ENCODE data around the gene GINS1. TPM values are rescaled to one million over a fixed set of nuclear protein-coding genes. Genes with fewer than 3 reads are reported as not detected.

Gene GINS1
- total RNA-seq, 1 experiment from 2014 or later = 6.0 TPM

GRCh38 chr20:25484224-25484846, 76.9 kb downstream of the GINS1 start:
- ChIA-PET CTCF (interaction anchor here (1.3 kb wide), 1 partner anchor 26 kb away, joined by 4 read pairs; no protein-coding TSS in a partner anchor), POLR2A (interaction anchor here (1.1 kb wide), 1 partner anchor 490 kb away, joined by 4 read pairs; no protein-coding TSS in a partner anchor)
- intact Hi-C loops (cut with micrococcal nuclease) = no loop called here
- H3K4me3 Mint-ChIP-seq (ENCODE audit: unreplicated experiment) = peak overlapping the region; percentile 4
- peaks cover 7% of the 10 kb centered on the region for H3K36me3 Mint-ChIP-seq (ENCODE audit: insufficient read depth, unreplicated experiment)
- TF ChIP-seq CTCF (IDR thresholded peaks at IDR 0.05; ENCODE audit: unreplicated experiment) = peak; percentile 35
- H3K27ac Mint-ChIP-seq (ENCODE audit: low read depth, unreplicated experiment) = no peak overlapping the region
- no peaks in the 10 kb centered on the region for H3K9me3 Mint-ChIP-seq (ENCODE audit: unreplicated experiment)
- no TSS peak for BruUV-seq (replicated peaks)
- no peaks in the 10 kb centered on the region for H3K27me3 Mint-ChIP-seq (ENCODE audit: insufficient read depth, unreplicated experiment)
- peaks cover 14% of the 10 kb centered on the region for H3K4me1 Mint-ChIP-seq (ENCODE audit: insufficient read depth, unreplicated experiment)
- peak; percentile 82 for DNase-seq (ENCODE audit: unreplicated experiment)

GRCh38 chr20:25484911-25485511, 77.5 kb downstream of the GINS1 start:
- H3K27ac Mint-ChIP-seq (ENCODE audit: low read depth, unreplicated experiment) = no peak overlapping the region
- CTCF ChIA-PET = interaction anchor here (1.3 kb wide), 1 partner anchor 25 kb away, joined by 4 read pairs; no protein-coding TSS in a partner anchor

GRCh38 chr20:25485872-25486271, 78.4 kb downstream of the GINS1 start:
- intact Hi-C loops (cut with micrococcal nuclease) = no loop called here
- POLR2A ChIA-PET = interaction anchor here (0.7 kb wide), 1 partner anchor 524 kb away, joined by 3 read pairs; no protein-coding TSS in a partner anchor
- no peaks in the 10 kb centered on the region for H3K27me3 Mint-ChIP-seq (ENCODE audit: insufficient read depth, unreplicated experiment)
- peaks cover 14% of the 10 kb centered on the region for H3K4me1 Mint-ChIP-seq (ENCODE audit: insufficient read depth, unreplicated experiment)
- H3K27ac Mint-ChIP-seq (ENCODE audit: low read depth, unreplicated experiment) = no peak overlapping the region
- DNase-seq (ENCODE audit: unreplicated experiment) = no peak
- peaks cover 7% of the 10 kb centered on the region for H3K36me3 Mint-ChIP-seq (ENCODE audit: insufficient read depth, unreplicated experiment)
- TF ChIP-seq CTCF (IDR thresholded peaks at IDR 0.05; ENCODE audit: unreplicated experiment) = no peak
- BruUV-seq (replicated peaks) = no TSS peak
- CTCF ChIA-PET = interaction anchor here (0.6 to 2.5 kb wide), 4 partner anchors 16 to 65 kb away, joined by 3 to 20 read pairs (median 3); no protein-coding TSS in a partner anchor
- no peaks in the 10 kb centered on the region for H3K9me3 Mint-ChIP-seq (ENCODE audit: unreplicated experiment)
- no peak overlapping the region for H3K4me3 Mint-ChIP-seq (ENCODE audit: unreplicated experiment)

More at GRCh38 chr20:25484911-25485511, 77.5 kb downstream of the GINS1 start:
- peaks cover 14% of the 10 kb centered on the region for H3K4me1 Mint-ChIP-seq (ENCODE audit: insufficient read depth, unreplicated experiment)
- no peak for TF ChIP-seq CTCF (IDR thresholded peaks at IDR 0.05; ENCODE audit: unreplicated experiment)
- BruUV-seq (replicated peaks) = no TSS peak
- intact Hi-C loops (cut with micrococcal nuclease) = no loop called here
- POLR2A ChIA-PET = interaction anchor here (1.1 kb wide), 1 partner anchor 491 kb away, joined by 4 read pairs; no protein-coding TSS in a partner anchor
- H3K9me3 Mint-ChIP-seq (ENCODE audit: unreplicated experiment) = no peaks in the 10 kb centered on the region
- no peaks in the 10 kb centered on the region for H3K27me3 Mint-ChIP-seq (ENCODE audit: insufficient read depth, unreplicated experiment)
- H3K36me3 Mint-ChIP-seq (ENCODE audit: insufficient read depth, unreplicated experiment) = peaks cover 7% of the 10 kb centered on the region
- peak overlapping the region; percentile 4 for H3K4me3 Mint-ChIP-seq (ENCODE audit: unreplicated experiment)
- peak; percentile 40 for DNase-seq (ENCODE audit: unreplicated experiment)

GRCh38 chr20:25486377-25486776, 78.9 kb downstream of the GINS1 start:
- Mint-ChIP-seq H3K27me3 (ENCODE audit: insufficient read depth, unreplicated experiment) (no peaks in the 10 kb centered on the region), H3K4me3 (ENCODE audit: unreplicated experiment) (no peak overlapping the region), H3K36me3 (ENCODE audit: insufficient read depth, unreplicated experiment) (peaks cover 7% of the 10 kb centered on the region), H3K27ac (ENCODE audit: low read depth, unreplicated experiment) (no peak overlapping the region), H3K4me1 (ENCODE audit: insufficient read depth, unreplicated experiment) (peaks cover 14% of the 10 kb centered on the region), H3K9me3 (ENCODE audit: unreplicated experiment) (no peaks in the 10 kb centered on the region)
- ChIA-PET CTCF (interaction anchor here (0.6 to 2.5 kb wide), 4 partner anchors 16 to 66 kb away, joined by 3 to 20 read pairs (median 3); no protein-coding TSS in a partner anchor), POLR2A (interaction anchor here (0.5 to 0.7 kb wide), 3 partner anchors 17 to 525 kb away, joined by 3 read pairs; no protein-coding TSS in a partner anchor)
- DNase-seq (ENCODE audit: unreplicated experiment) = no peak
- no TSS peak for BruUV-seq (replicated peaks)
- TF ChIP-seq CTCF (IDR thresholded peaks at IDR 0.05; ENCODE audit: unreplicated experiment) = no peak
- intact Hi-C loops (cut with micrococcal nuclease) = no loop called here
